ENCODE results near the gene CSKMT.
"Not testable (repeated sequence)": the region's sequence is repeated elsewhere in the genome, so short reads cannot be mapped to it uniquely, and the experiment has no call there.

CSKMT gene

GRCh38 chr11:62646825-62647608 is 18.1 kb upstream of the CSKMT start:
- DNase-seq: no peak
- in situ Hi-C loops (cut with HindIII; ENCODE audit: low pct_ligation_motif_present, low sequenced_read_pairs): no loop called here
- H3K4me3 ChIP-seq (ENCODE audit: low read depth, low read length): no peak overlapping the region
- H3K36me3 ChIP-seq (replicated peaks): peaks cover 39% of the 10 kb centered on the region
- H3K27ac ChIP-seq: no peak overlapping the region
- no peak for TF ChIP-seq CTCF (IDR thresholded peaks at IDR 0.05; ENCODE audit: low read depth, low read length, missing control alignments)
- H3K27me3 ChIP-seq (replicated peaks): no peaks in the 10 kb centered on the region

- Histone ChIP-seq H3K36me3 (replicated peaks) (peaks cover 38% of the 10 kb centered on the region), H3K27ac (no peak overlapping the region)
- DNase-seq: no peak
Observed at GRCh38 chr11:62647609-62648005, 17.5 kb upstream of the CSKMT start.

GRCh38 chr11:62648185-62648966 is 16.7 kb upstream of the CSKMT start:
- Histone ChIP-seq H3K36me3 (replicated peaks) (peaks cover 32% of the 10 kb centered on the region), H3K27me3 (replicated peaks) (no peaks in the 10 kb centered on the region), H3K27ac (no peak overlapping the region), H3K4me3 (ENCODE audit: low read depth, low read length) (no peak overlapping the region)
- no peak for TF ChIP-seq CTCF (IDR thresholded peaks at IDR 0.05; ENCODE audit: low read depth, low read length, missing control alignments)
- in situ Hi-C loops (cut with HindIII; ENCODE audit: low pct_ligation_motif_present, low sequenced_read_pairs): no loop called here
- no peak for DNase-seq

More at GRCh38 chr11:62647609-62648005, 17.5 kb upstream of the CSKMT start:
- in situ Hi-C loops (cut with HindIII; ENCODE audit: low pct_ligation_motif_present, low sequenced_read_pairs): no loop called here
- no peak for TF ChIP-seq CTCF (IDR thresholded peaks at IDR 0.05; ENCODE audit: low read depth, low read length, missing control alignments)
- no peak overlapping the region for H3K4me3 ChIP-seq (ENCODE audit: low read depth, low read length)
- H3K27me3 ChIP-seq (replicated peaks): no peaks in the 10 kb centered on the region

GRCh38 chr11:62648967-62649364 is 16.1 kb upstream of the CSKMT start:
- TF ChIP-seq CTCF (IDR thresholded peaks at IDR 0.05; ENCODE audit: low read depth, low read length, missing control alignments): no peak
- H3K27ac ChIP-seq: no peak overlapping the region
- peaks cover 27% of the 10 kb centered on the region for H3K36me3 ChIP-seq (replicated peaks)
- H3K4me3 ChIP-seq (ENCODE audit: low read depth, low read length): no peak overlapping the region
- in situ Hi-C loops (cut with HindIII; ENCODE audit: low pct_ligation_motif_present, low sequenced_read_pairs): no loop called here
- no peak for DNase-seq
- H3K27me3 ChIP-seq (replicated peaks): no peaks in the 10 kb centered on the region

GRCh38 chr11:62649486-62649885 is 15.6 kb upstream of the CSKMT start:
- H3K27ac ChIP-seq: no peak overlapping the region
- in situ Hi-C loops (cut with HindIII; ENCODE audit: low pct_ligation_motif_present, low sequenced_read_pairs): no loop called here
- no peak for TF ChIP-seq CTCF (IDR thresholded peaks at IDR 0.05; ENCODE audit: low read depth, low read length, missing control alignments)
- H3K27me3 ChIP-seq (replicated peaks): no peaks in the 10 kb centered on the region
- no peak overlapping the region for H3K4me3 ChIP-seq (ENCODE audit: low read depth, low read length)
- DNase-seq: no peak
- H3K36me3 ChIP-seq (replicated peaks): peaks cover 22% of the 10 kb centered on the region

GRCh38 chr11:62650283-62650682 is 14.8 kb upstream of the CSKMT start:
- in situ Hi-C loops (cut with HindIII; ENCODE audit: low pct_ligation_motif_present, low sequenced_read_pairs); H3K4me3 ChIP-seq (ENCODE audit: low read depth, low read length); H3K27ac ChIP-seq; H3K27me3 ChIP-seq (replicated peaks); DNase-seq: not testable (repeated sequence)
- H3K36me3 ChIP-seq (replicated peaks): peaks cover 18% of the 10 kb centered on the region
